HG03520 (cell line): ENCODE measurements around the gene BCL6B.
"Not testable (repeated sequence)": the region's sequence is repeated elsewhere in the genome, so short reads cannot be mapped to it uniquely, and the experiment has no call there.

Experiments used
- ATAC-seq: cut with Tn5 transposase; IDR thresholded peaks from one replicate; pipeline ENCODE4 v1.9.1; 2021; ENCODE audit warnings: mild to moderate bottlenecking, moderate library complexity; ENCODE audit not compliant: unreplicated experiment

Gene BCL6B

DNA sequence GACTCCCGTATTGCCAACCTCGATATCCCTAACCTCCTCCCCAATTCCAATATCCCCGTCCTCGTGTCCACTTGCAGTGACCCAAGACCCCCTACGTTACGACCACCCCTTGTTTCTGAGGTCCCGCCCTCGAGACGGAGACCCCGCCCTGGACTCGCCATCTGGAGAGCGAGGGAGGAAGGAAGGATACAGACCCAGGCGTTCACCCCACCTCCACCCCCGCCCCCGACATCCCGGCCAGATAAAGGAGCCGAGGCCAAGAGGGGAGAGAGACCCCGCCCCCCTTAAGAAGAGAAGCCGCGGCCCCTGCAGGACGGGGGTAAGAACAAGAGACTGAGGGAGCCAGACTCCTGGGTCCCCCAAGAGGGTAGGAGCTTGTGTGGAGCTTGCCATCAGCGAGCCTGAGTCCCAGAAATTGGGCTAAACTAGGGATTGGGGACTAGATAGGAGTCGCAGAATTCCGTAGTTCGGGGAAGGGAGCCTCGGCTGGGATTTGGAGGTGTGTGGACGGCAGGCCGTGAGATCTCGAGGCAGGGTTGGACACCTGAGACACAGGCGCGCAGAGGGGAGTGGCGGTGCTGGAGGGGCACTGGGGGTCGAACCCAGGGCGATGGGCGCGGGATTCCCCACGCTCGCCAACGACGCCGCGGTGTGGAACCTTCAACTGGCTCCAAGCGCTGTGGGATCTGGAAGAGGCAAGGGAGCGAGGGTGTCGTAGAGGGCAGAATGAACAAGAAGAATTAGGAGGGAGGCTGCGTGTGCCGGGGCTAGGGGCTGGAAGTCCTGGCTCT is at the start of gene BCL6B:
Gene BCL6B (plus strand): TSS at position 270 of the 791 bp plus-strand sequence. CDS start 622 bp downstream, outside the sequence.
- no peak for ATAC-seq

DNA sequence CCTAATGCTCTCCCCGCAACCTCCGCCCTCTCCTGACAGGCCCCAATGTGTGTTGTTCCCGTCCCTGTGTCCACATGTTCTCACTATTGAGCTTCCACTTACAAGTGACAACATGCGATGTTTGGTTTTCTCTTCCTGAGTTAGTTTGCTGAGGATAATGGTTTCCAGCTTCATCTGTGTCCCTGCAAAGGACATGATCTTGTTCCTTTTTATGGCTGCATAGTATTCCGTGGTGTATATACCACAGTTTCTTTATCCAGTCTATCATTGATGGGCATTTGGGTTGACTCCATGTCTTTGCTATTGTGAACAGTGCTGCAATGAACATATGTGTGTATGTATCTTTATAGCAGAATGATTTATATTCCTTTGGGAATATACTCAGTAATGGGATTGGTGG is 43.4 kb upstream of the BCL6B start:
- not testable (repeated sequence) for ATAC-seq

DNA sequence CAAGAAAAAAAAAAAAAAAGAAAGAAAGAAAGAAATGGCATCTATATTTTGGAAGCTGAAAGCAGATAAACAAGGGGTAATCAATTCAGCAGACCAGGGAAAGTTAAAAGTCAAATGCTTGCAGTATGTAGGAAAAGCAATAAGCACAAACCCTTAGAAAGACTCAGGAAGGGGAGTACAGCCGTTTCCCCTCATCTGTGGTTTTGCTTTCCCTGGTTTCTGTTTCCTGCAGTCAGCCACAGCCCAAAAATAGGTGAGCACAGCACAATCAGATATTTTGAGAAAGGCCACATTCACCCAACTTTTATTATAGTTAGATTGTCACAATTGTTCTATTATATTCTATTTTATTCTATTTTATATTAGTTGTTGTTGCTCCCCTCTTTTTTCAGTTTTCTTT is 41.4 kb upstream of the BCL6B start:
- ATAC-seq, result no peak

- no peak for ATAC-seq
Measured at GRCh38 chr17:6985266-6985665, 37.6 kb upstream of the BCL6B start.

- ATAC-seq, result no peak
Measured at GRCh38 chr17:6986676-6987075, 36.2 kb upstream of the BCL6B start.

DNA sequence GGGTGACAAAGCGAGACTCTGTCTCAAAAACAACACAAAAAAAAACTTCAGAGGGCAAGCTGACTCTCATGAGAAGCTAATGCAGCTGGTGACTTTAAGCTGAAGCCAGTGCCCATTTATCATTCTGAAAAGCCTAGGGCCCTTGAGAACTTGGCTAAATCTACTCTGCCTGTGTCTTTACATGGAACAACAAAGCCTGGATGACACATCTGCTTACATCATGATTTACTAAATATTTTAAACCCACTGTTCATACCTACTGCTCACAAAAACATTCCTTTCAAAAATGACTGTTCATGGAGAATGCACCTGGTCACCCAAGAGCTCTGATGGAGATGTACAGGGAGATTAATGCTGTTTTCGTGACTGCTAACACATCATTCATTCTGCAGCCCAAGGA is 33.1 kb upstream of the BCL6B start:
- no peak for ATAC-seq

DNA sequence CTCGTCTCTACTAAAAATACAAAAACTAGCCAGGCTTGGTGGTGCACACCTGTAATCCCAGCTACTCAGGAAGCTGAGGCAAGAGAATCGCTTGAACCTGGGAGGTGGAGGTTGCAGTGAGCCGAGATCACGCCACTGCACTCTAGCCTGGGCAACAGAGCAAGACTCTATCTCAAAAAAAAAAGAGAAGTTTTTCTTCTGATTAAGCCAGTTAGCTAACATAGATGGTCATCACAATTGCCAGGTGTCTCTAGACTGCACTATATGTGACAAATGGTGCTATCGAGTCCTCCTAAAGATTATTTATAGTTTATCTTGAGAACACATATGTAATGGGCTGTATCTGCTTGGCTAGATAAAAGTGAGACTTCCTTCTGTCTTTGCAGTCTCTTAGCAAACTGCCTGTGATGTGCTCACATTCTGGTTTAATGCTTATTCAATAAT is 29.2 kb upstream of the BCL6B start:
- not testable (repeated sequence) for ATAC-seq

- ATAC-seq, result no peak
Measured at GRCh38 chr17:6994118-6994598, 28.7 kb upstream of the BCL6B start.

DNA sequence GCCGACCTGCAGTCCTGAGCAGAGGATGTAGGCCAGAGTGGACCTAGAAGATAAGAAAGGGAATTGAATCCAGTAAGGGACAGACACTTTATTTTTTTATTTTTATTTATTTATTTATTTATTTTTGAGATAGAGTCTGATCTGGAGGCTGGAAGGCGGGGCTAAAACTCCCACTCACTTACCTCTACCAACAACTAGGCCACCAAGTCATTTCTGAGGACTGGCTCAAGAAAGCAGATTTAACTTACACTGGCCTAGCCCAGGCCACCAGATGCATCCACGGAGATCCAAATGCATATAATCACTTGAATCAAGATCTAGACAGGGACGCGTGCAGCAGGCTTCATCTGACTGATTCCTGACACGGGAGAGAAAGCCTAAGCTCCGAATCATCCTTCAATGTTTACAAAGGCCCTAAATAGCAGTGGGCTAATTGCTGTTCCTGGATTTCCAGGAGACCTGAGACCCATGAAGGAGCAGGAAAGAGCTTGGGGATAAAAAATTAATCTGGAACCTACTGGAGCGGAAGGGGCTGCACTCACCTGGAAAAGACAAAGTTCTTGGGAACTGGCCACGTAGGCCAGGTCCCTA is 28.1 kb upstream of the BCL6B start:
- no peak for ATAC-seq

GRCh38 chr17:6995500-6996255 is 27.2 kb upstream of the BCL6B start, which contains the start of gene ALOX12:
Gene ALOX12, plus strand, starts transcription at chr17:6996049. Its CDS starts 69 bp downstream, at chr17:6996118.
- ATAC-seq, result no peak

- ATAC-seq, result no peak
Measured at GRCh38 chr17:6996256-6997011, 26.4 kb upstream of the BCL6B start.

GRCh38 chr17:6997171-6997570 is 25.7 kb upstream of the BCL6B start:
- ATAC-seq, result no peak

DNA sequence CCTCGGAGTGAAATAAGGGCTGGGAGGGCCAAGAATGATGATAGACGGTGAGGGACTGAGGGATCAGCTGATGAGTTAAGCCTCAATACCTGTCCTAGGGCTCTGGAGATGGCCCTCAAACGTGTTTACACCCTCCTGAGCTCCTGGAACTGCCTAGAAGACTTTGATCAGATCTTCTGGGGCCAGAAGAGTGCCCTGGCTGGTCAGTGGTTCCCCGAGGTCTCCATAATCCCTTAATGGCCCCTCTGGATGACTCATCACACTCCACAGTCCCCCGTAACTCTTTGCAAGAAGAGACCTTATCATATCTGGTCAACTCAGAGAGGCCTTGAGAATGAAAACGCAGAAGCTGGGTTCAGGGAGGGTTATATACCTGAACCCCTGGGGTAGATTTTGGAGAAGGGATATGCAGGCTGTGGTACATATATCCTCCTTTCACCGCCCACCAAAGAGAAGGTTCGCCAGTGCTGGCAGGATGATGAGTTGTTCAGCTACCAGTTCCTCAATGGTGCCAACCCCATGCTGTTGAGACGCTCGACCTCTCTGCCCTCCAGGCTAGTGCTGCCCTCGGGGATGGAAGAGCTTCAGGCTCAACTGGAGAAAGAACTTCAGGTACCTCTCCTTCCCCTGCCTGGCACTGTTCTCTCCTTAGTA is 23.9 kb upstream of the BCL6B start:
- ATAC-seq, result no peak

GRCh38 chr17:7001318-7001961 is 21.4 kb upstream of the BCL6B start:
- ATAC-seq, result no peak

GRCh38 chr17:7002288-7003047 is 20.4 kb upstream of the BCL6B start:
- no peak for ATAC-seq

- ATAC-seq, result no peak
Measured at GRCh38 chr17:7003745-7004144, 19.1 kb upstream of the BCL6B start.

- no peak for ATAC-seq
Measured at GRCh38 chr17:7004398-7005253, 18.2 kb upstream of the BCL6B start.

DNA sequence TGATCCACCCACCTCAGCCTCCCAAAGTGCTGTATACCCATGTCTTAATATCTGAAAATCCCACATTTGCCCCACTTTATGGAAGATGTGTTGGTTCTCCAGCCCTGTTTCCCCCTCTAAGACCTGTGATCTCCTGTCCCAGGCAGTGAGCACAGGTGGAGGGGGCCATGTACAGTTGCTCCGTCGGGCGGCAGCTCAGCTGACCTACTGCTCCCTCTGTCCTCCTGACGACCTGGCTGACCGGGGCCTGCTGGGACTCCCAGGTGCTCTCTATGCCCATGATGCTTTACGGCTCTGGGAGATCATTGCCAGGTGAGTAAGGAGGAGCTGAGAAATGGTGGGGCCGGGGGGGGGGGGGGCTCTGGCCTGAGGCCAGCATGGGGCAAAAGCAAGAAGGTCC is 17.1 kb upstream of the BCL6B start:
- no peak for ATAC-seq
